ENCODE measurements around the gene WDR3. TPM values are rescaled to one million over a fixed set of nuclear protein-coding genes. Genes with fewer than 3 reads are reported as not detected.

Gene WDR3
- total and polyA plus RNA-seq, 2 donors from 2014 or later: 3.6 to 20.9 TPM

DNA sequence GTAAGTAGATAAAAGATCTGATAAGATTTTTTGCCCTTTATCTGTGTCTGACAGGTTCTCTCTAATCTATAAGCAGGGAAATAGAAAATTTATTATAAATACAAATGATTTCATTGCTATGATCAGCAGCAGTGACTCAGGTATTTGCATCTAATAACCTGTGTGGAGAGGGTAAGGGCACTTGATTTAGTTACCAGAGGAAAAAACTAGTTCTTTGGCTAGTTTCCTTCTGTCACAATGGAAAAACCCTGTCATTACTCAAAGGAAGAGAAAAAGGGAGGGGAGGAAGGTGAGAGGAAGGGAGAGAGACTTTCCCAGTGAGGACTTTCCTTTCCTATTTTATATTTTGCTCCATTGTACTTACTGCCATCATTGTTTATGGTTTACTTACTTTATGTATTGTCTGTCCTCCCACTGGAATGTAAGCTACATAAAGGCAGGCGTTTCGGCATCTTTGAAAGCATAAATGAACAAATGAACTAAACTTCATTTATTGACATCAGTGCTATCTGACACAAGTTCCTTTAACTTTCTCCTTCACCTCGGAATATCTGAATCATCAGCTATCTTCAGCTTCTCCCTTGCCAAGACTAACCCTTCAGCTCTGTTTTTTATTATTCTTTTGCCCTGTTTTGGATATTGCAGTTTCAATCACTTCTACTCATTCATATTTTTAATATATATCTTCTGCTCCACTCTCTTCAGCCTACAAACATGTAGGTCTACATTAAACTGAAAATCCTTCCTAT lies 34.9 kb downstream of the WDR3 start:
- Histone ChIP-seq H3K27ac (ENCODE audit: low read depth in 2 of 2, low read length in 2 of 2) (no peak overlapping the region), H3K27me3 (ENCODE audit: control insufficient read depth, insufficient read depth, low read length) (no peaks in the 10 kb centered on the region), H3K4me3 (ENCODE audit: low read length in 3 of 3) (no peak overlapping the region), H3K9me3 (ENCODE audit: control insufficient read depth in 2 of 3, insufficient read depth in 1 of 3, low read length in 3 of 3) (no peaks in the 10 kb centered on the region), H3K36me3 (ENCODE audit: control insufficient read depth in 2 of 3, insufficient read depth in 3 of 3, low read length in 3 of 3) (peaks cover 2 to 4% (median 3%) of the 10 kb centered on the region in 3 donors), H3K9ac (ENCODE audit: low read length in 3 of 3) (no peak overlapping the region), H3K4me1 (ENCODE audit: control insufficient read depth in 2 of 3, insufficient read depth in 2 of 3, low read depth in 1 of 3, low read length in 3 of 3) (no peaks in the 10 kb centered on the region)
- intact Hi-C loops (cut with DNase I): no loop called here
- no peak for DNase-seq
- TF ChIP-seq, protein P1, sequence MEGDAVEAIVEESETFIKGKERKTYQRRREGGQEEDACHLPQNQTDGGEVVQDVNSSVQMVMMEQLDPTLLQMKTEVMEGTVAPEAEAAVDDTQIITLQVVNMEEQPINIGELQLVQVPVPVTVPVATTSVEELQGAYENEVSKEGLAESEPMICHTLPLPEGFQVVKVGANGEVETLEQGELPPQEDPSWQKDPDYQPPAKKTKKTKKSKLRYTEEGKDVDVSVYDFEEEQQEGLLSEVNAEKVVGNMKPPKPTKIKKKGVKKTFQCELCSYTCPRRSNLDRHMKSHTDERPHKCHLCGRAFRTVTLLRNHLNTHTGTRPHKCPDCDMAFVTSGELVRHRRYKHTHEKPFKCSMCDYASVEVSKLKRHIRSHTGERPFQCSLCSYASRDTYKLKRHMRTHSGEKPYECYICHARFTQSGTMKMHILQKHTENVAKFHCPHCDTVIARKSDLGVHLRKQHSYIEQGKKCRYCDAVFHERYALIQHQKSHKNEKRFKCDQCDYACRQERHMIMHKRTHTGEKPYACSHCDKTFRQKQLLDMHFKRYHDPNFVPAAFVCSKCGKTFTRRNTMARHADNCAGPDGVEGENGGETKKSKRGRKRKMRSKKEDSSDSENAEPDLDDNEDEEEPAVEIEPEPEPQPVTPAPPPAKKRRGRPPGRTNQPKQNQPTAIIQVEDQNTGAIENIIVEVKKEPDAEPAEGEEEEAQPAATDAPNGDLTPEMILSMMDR (IDR thresholded peaks at IDR 0.05; ENCODE audit: borderline replicate concordance, extremely low read depth, insufficient read depth): no peak
- FAIRE-seq: no peak

DNA sequence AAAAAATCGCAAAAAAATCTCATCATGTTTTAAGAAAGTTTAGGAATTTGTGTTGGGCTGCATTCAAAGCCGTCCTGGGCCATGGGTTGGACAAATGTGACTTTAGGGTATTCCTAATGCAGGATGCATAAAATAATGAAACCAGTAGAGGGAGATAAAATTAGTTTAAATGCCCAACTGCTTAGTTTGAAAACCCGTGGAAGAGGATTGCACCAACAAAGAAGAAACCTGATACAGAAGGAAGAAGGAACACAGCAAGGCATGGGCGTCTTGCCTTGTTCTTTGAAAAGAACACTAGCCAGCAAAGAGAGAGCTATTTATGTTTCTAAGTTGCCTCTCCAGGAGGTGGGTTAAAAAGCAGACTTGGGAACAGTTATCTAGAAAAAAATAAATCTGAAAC lies 37.9 kb downstream of the WDR3 start:
- FAIRE-seq: no peak
- intact Hi-C loops (cut with DNase I): no loop called here

DNA sequence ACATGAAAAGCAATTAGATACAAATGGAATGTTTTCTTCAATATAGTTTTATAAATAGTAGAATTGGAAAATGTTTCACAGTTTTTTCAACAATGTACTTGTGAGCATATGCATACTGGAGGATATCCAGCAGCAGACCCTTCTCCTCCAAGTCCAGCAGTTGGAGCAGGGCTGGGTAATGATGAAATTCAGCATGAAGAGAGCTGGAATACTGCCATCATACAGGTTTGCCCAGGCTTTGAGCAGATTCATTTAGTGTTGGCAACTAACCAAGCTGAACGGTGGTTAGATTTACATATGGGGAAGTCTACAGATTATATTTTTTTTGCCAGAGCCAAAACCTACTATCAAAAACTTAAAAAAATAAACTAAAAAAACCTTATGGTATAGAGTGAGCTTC lies 38.3 kb downstream of the WDR3 start:
- DNase-seq: peak in 2 of 5 donors; percentile 31 to 54
- no peaks in the 10 kb centered on the region for H3K27me3 ChIP-seq (ENCODE audit: control insufficient read depth, insufficient read depth, low read length)
- no peak overlapping the region for H3K9ac ChIP-seq (ENCODE audit: low read length in 3 of 3)
- TF ChIP-seq, protein P1 (IDR thresholded peaks at IDR 0.05; ENCODE audit: borderline replicate concordance, extremely low read depth, insufficient read depth): no peak
- no peak overlapping the region for H3K27ac ChIP-seq (ENCODE audit: low read depth in 2 of 2, low read length in 2 of 2)
- H3K9me3 ChIP-seq (ENCODE audit: control insufficient read depth in 2 of 3, insufficient read depth in 1 of 3, low read length in 3 of 3): no peaks in the 10 kb centered on the region
- no peak for FAIRE-seq
- intact Hi-C loops (cut with DNase I): no loop called here
- H3K4me3 ChIP-seq (ENCODE audit: low read length in 3 of 3): no peak overlapping the region
- H3K36me3 ChIP-seq (ENCODE audit: control insufficient read depth in 2 of 3, insufficient read depth in 3 of 3, low read length in 3 of 3): no peaks in the 10 kb centered on the region
- H3K4me1 ChIP-seq (ENCODE audit: control insufficient read depth in 2 of 3, insufficient read depth in 2 of 3, low read depth in 1 of 3, low read length in 3 of 3): no peaks in the 10 kb centered on the region

More for the DNA sequence above, 37.9 kb downstream of the WDR3 start:
- TF ChIP-seq, protein P1 (IDR thresholded peaks at IDR 0.05; ENCODE audit: borderline replicate concordance, extremely low read depth, insufficient read depth): no peak
- Histone ChIP-seq H3K4me3 (ENCODE audit: low read length in 3 of 3) (no peak overlapping the region), H3K9ac (ENCODE audit: low read length in 3 of 3) (no peak overlapping the region), H3K4me1 (ENCODE audit: control insufficient read depth in 2 of 3, insufficient read depth in 2 of 3, low read depth in 1 of 3, low read length in 3 of 3) (no peaks in the 10 kb centered on the region), H3K27me3 (ENCODE audit: control insufficient read depth, insufficient read depth, low read length) (no peaks in the 10 kb centered on the region), H3K9me3 (ENCODE audit: control insufficient read depth in 2 of 3, insufficient read depth in 1 of 3, low read length in 3 of 3) (no peaks in the 10 kb centered on the region), H3K27ac (ENCODE audit: low read depth in 2 of 2, low read length in 2 of 2) (no peak overlapping the region), H3K36me3 (ENCODE audit: control insufficient read depth in 2 of 3, insufficient read depth in 3 of 3, low read length in 3 of 3) (no peaks in the 10 kb centered on the region)
- DNase-seq: peak in 1 of 5 donors; percentile 6
